RWPE2 (cell line): ENCODE measurements around the gene COL21A1.

Experiments
- ATAC-seq: fragments of 200-7000 bp; cut with Tn5 transposase; 3 replicates; pipeline ENCODE4 v1.9.1; 2021; ENCODE audit warnings: low read depth
- DNase-seq: peaks from one replicate; pipeline ENCODE4 v3.0.0-alpha.2; 2020; ENCODE audit warnings: low spot score
- H3K27ac ChIP-seq: fragments of 450-650 bp; 2 replicates; pipeline ENCODE4 v1.5.1; 2017; ENCODE audit warnings: mild to moderate bottlenecking; ENCODE audit not compliant: poor library complexity, severe bottlenecking
- H3K27me3 ChIP-seq: fragments of 250-450 bp; sonication (Bioruptor Pico); 2 replicates; pipeline ENCODE4 v1.5.1; 2021; ENCODE audit warnings: mild to moderate bottlenecking, moderate library complexity; ENCODE audit not compliant: insufficient read depth, poor library complexity, severe bottlenecking
- H3K36me3 ChIP-seq: fragments of 250-450 bp; sonication (Bioruptor Pico); 2 replicates; pipeline ENCODE4 v1.5.1; 2020; ENCODE audit warnings: low read depth, mild to moderate bottlenecking, moderate library complexity
- H3K4me1 ChIP-seq: fragments of 250-450 bp; sonication (Bioruptor Pico); 2 replicates; pipeline ENCODE4 v1.5.1; 2021; ENCODE audit warnings: mild to moderate bottlenecking, moderate library complexity; ENCODE audit not compliant: insufficient read depth, poor library complexity, severe bottlenecking
- H3K4me3 ChIP-seq: fragments of 250-450 bp; sonication (Bioruptor Pico); 2 replicates; pipeline ENCODE4 v1.5.1; 2021; ENCODE audit warnings: mild to moderate bottlenecking, moderate library complexity; ENCODE audit not compliant: severe bottlenecking
- H3K9me3 ChIP-seq: fragments of 250-450 bp; sonication (Bioruptor Pico); 2 replicates; pipeline ENCODE4 v1.5.1; 2021; ENCODE audit warnings: mild to moderate bottlenecking, moderate library complexity; ENCODE audit not compliant: severe bottlenecking
- TF ChIP-seq, protein P1 (sequence below): fragments of 450-650 bp; IDR thresholded peaks from one replicate; pipeline ENCODE4 v1.5.1; 2017; ENCODE audit warnings: mild to moderate bottlenecking, moderate library complexity; ENCODE audit not compliant: poor library complexity, severe bottlenecking

Gene COL21A1

DNA sequence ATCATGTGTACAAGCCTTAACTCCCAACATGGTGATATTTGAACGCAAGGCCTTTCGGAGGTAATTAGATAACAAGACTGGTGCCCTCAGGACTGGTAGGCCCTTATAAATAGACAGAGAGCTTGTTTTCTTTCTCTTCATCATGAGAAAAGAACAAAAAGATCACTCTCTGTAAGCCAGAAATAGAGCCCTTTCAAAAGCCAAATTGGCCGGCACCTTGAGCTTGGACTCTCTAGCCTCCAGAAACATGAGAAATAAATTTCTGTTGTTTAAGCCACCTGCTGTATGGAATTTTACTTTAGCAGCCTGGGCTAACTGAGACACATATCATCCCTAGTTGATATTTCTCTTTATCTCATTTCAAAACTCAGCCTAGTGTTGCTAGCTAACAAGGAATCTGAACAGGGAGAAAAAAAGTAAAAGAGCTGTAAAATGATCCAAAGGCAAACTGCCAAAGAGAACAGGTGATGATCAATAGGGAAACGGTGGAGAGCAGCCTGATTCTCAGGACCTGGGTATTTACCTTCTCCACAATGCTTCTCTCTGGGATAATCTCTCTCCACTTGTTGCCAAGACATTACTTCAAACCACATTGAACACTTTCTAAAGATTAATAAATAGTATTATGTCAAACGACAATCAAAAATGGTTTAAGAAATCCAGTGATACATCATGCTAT, 6.1 kb downstream of the COL21A1 start:
- ATAC-seq (no peak), DNase-seq (no peak)
- Histone ChIP-seq H3K4me3 (no peak overlapping the region), H3K9me3 (no peaks in the 10 kb centered on the region), H3K4me1 (peaks cover 32% of the 10 kb centered on the region), H3K36me3 (no peaks in the 10 kb centered on the region), H3K27me3 (no peaks in the 10 kb centered on the region), H3K27ac (no peak overlapping the region)
- TF ChIP-seq, protein P1, sequence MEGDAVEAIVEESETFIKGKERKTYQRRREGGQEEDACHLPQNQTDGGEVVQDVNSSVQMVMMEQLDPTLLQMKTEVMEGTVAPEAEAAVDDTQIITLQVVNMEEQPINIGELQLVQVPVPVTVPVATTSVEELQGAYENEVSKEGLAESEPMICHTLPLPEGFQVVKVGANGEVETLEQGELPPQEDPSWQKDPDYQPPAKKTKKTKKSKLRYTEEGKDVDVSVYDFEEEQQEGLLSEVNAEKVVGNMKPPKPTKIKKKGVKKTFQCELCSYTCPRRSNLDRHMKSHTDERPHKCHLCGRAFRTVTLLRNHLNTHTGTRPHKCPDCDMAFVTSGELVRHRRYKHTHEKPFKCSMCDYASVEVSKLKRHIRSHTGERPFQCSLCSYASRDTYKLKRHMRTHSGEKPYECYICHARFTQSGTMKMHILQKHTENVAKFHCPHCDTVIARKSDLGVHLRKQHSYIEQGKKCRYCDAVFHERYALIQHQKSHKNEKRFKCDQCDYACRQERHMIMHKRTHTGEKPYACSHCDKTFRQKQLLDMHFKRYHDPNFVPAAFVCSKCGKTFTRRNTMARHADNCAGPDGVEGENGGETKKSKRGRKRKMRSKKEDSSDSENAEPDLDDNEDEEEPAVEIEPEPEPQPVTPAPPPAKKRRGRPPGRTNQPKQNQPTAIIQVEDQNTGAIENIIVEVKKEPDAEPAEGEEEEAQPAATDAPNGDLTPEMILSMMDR = no peak

DNA sequence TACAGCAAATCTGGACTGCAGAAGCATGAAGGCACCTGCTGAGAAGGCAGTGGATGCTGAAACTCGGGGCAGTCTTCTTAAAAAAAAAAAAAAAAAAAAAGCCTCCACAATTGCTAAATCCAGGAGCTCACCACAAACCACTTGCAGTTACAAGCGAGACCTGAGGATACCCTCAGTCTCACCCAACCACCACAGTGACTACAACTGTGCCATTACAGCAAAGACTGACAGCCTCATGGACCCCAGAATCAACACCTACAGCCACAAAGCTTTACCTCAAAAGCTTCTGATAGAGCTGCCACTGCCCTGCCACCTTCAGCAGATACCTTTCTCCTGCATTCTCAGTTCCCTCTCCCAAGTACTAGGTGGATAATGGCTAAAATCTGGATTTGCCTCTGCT, 9.0 kb downstream of the COL21A1 start:
- no peaks in the 10 kb centered on the region for H3K27me3 ChIP-seq
- no peak for DNase-seq
- TF ChIP-seq, protein P1 = no peak

DNA sequence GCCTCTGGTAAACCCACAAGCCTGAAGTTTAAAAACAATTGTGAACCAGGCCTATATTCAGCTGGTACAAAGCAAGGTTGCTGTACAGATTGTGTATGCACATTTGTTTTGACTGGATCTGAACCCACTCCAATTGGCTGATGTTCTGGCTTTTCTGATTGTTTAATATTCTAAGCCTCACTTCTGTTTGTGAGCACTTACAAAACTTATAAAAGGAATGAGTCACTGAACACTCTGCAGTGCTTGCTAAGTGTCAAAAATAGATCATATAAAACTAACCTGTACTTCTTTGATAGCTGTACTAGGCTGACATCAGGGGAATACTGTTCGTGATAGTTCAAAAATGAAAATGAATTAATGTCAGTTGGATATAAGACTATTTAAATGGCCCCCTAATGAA, 12.1 kb downstream of the COL21A1 start:
- Histone ChIP-seq H3K27ac (no peak overlapping the region), H3K4me3 (no peak overlapping the region), H3K27me3 (no peaks in the 10 kb centered on the region), H3K4me1 (peaks cover 20% of the 10 kb centered on the region), H3K9me3 (no peaks in the 10 kb centered on the region), H3K36me3 (no peaks in the 10 kb centered on the region)
- no peak for DNase-seq
- ATAC-seq = peak; percentile 72
- TF ChIP-seq, protein P1 = no peak

More for the DNA sequence above, 9.0 kb downstream of the COL21A1 start:
- peaks cover 17% of the 10 kb centered on the region for H3K4me1 ChIP-seq
- no peaks in the 10 kb centered on the region for H3K36me3 ChIP-seq
- H3K27ac ChIP-seq = no peak overlapping the region
- no peaks in the 10 kb centered on the region for H3K9me3 ChIP-seq
- no peak overlapping the region for H3K4me3 ChIP-seq
- no peak for ATAC-seq

DNA sequence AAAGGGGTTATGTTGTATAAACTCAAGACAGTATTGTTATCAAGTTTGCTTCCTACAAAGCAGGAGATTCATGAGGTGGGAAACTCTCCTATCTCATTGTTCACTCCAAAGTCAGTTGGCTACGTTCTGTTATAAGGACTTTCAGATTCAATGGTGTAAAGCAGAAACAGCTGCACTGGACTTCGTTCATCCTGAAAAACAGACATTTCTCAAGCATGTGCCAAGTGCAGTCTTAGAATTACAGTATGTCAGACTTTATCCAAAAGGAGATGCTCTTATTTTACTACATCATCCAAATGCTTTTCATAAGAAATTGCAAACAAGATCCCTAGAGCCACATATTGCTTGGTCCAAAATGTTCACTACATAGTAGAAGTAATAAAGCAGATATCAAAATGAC, 14.9 kb downstream of the COL21A1 start:
- H3K27me3 ChIP-seq = no peaks in the 10 kb centered on the region
- no peaks in the 10 kb centered on the region for H3K36me3 ChIP-seq
- TF ChIP-seq, protein P1 = no peak
- DNase-seq (no peak), ATAC-seq (no peak)
- H3K27ac ChIP-seq = no peak overlapping the region
- H3K4me3 ChIP-seq = no peak overlapping the region
- H3K9me3 ChIP-seq = no peaks in the 10 kb centered on the region
- H3K4me1 ChIP-seq = peaks cover 20% of the 10 kb centered on the region

DNA sequence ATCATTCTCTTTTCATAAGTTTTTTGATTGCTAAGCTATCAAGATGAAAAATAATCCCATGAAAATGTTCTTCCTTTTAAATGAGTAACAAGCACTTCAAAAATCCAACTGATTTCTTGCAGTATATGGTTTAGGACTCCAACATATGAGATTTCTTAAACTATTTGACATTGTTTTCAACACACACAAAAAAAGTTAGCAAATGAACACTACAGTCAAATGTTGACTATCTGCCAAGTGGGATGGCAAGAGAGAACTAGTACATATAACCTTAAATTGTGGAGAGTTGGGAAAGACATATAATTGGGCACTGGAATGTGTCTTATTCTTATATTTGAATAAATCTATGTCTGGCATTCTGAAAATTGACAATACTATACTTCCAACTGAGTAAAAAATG, 15.6 kb downstream of the COL21A1 start:
- no peaks in the 10 kb centered on the region for H3K36me3 ChIP-seq
- H3K4me3 ChIP-seq = no peak overlapping the region
- TF ChIP-seq, protein P1 = no peak
- ATAC-seq (no peak), DNase-seq (no peak)
- no peaks in the 10 kb centered on the region for H3K9me3 ChIP-seq
- H3K27me3 ChIP-seq = no peaks in the 10 kb centered on the region
- peaks cover 20% of the 10 kb centered on the region for H3K4me1 ChIP-seq
- no peak overlapping the region for H3K27ac ChIP-seq
